GM12878 (cell line): ENCODE results near the gene SHISA7. TPM values are rescaled to one million over a fixed set of nuclear protein-coding genes. Genes with fewer than 3 reads are reported as not detected.

ENCODE experiments used
- CBX5 ChIP-seq: sonication (generic); IDR thresholded peaks from 2 replicates; pipeline ENCODE4 v1.6.1; 2016; ENCODE audit warnings: low read depth, moderate library complexity, mild to moderate bottlenecking, inconsistent platforms
- EGR1 ChIP-seq, 2 experiments: IDR thresholded peaks; 1 replicate in 1 of 2; 2 replicates in 1 of 2; pipeline ENCODE4 v1.6.1; 2011 to 2012; ENCODE audit warnings: low read depth in 2 of 2, low read length in 2 of 2, borderline replicate concordance in 1 of 2, mild to moderate bottlenecking in 1 of 2, moderate library complexity in 1 of 2
- IKZF2 ChIP-seq, 2 experiments: fragments of 450-650 bp; IDR thresholded peaks; 2 replicates each; pipeline ENCODE4 v1.6.1; 2017; ENCODE audit warnings: mild to moderate bottlenecking in 2 of 2, moderate library complexity in 2 of 2
- IRF3 ChIP-seq: fragments of 450-650 bp; IDR thresholded peaks from 2 replicates; pipeline ENCODE4 v1.6.1; 2014; ENCODE audit warnings: mild to moderate bottlenecking
- KAT2A ChIP-seq: conservative IDR thresholded peaks from 2 replicates; pipeline ENCODE4 v1.6.1; 2011; ENCODE audit warnings: low read depth, low read length; ENCODE audit not compliant: control insufficient read depth
- MTA3 ChIP-seq: IDR thresholded peaks from 2 replicates; pipeline ENCODE4 v1.6.1; 2012; ENCODE audit warnings: low read length, inconsistent platforms, borderline replicate concordance
- MYB ChIP-seq: fragments of 150-350 bp; IDR thresholded peaks from 2 replicates; pipeline ENCODE4 v1.6.1; 2014; ENCODE audit warnings: mild to moderate bottlenecking, low read depth, low read length, borderline replicate concordance
- PAX8 ChIP-seq: fragments of 450-650 bp; IDR thresholded peaks from 2 replicates; pipeline ENCODE4 v1.6.1; 2017; ENCODE audit warnings: mild to moderate bottlenecking, moderate library complexity
- POU2F2 ChIP-seq: IDR thresholded peaks from 3 replicates; pipeline ENCODE4 v1.6.1; 2011; ENCODE audit warnings: low read depth, mild to moderate bottlenecking, low read length, borderline replicate concordance
- RBBP5 ChIP-seq: fragments of 200-600 bp; sonication (generic); conservative IDR thresholded peaks from 2 replicates; pipeline ENCODE4 v1.6.1; 2016
- RCOR1 ChIP-seq: conservative IDR thresholded peaks from 2 replicates; pipeline ENCODE4 v1.6.1; 2012; ENCODE audit warnings: low read depth, low read length, improper control_type of control experiment
- SMAD5 ChIP-seq: IDR thresholded peaks from 2 replicates; pipeline ENCODE4 v1.6.1; 2016; ENCODE audit warnings: antibody characterized with exemption, low read depth
- SREBF2 ChIP-seq: IDR thresholded peaks from 2 replicates; pipeline ENCODE4 v1.6.1; 2012; ENCODE audit warnings: mild to moderate bottlenecking, low read length
- SUPT20H ChIP-seq: IDR thresholded peaks from 2 replicates; pipeline ENCODE4 v1.6.1; 2011; ENCODE audit warnings: low read depth, mild to moderate bottlenecking, low read length, moderate library complexity, borderline replicate concordance; ENCODE audit not compliant: control insufficient read depth
- TBL1XR1 ChIP-seq: IDR thresholded peaks from 2 replicates; pipeline ENCODE4 v1.6.1; 2012; ENCODE audit warnings: low read depth, low read length, improper control_type of control experiment
- TCF12 ChIP-seq: IDR thresholded peaks from 2 replicates; pipeline ENCODE4 v1.6.1; 2011; ENCODE audit warnings: low read depth, mild to moderate bottlenecking, low read length
- ZNF24 ChIP-seq: fragments of 450-650 bp; IDR thresholded peaks from 2 replicates; pipeline ENCODE4 v1.6.1; 2017; ENCODE audit warnings: antibody characterized with exemption, mild to moderate bottlenecking
- polyA plus RNA-seq, 11 experiments: library from polyadenylated mRNA; depleted of rRNA in 4 of 11; unstranded in 6 of 11; stranded (reverse) in 5 of 11; fragments of >200 nt; fragmentation: Nextera tagmentation in 4 of 11; fragmentation: Illumina TruSeq in 1 of 11; extraction: Ambion mirVana in 4 of 11; extraction: Trizol in 1 of 11; gene quantifications; 1 replicate in 1 of 11; 2 replicates in 10 of 11; pipeline versions ENCODE4 v1.2.1 to v1.2.3, GENCODE V29; 2011 to 2016; ENCODE audit warnings: inconsistent platforms in 2 of 11, missing spikeins in 2 of 11, low read depth in 1 of 11
- total RNA-seq, 4 experiments: library from RNA; depleted of rRNA in 3 of 4; stranded (reverse); fragments of >200 nt in 3 of 4; fragmentation: Illumina TruSeq in 1 of 4; extraction: Trizol in 1 of 4; gene quantifications; 2 replicates each; pipeline versions ENCODE4 v1.2.1 to v1.2.3, GENCODE V29; 2013 to 2021
- TF ChIP-seq, protein P1 (sequence below): IDR thresholded peaks from 2 replicates; pipeline ENCODE4 v1.6.1; 2012; ENCODE audit warnings: low read depth, low read length, improper control_type of control experiment
- TF ChIP-seq, protein P2 (sequence below): fragments of 450-650 bp; IDR thresholded peaks from 2 replicates; pipeline ENCODE4 v1.6.1; 2017; ENCODE audit warnings: borderline replicate concordance
- TF ChIP-seq, protein P3 (sequence below): fragments of 450-650 bp; IDR thresholded peaks from 2 replicates; pipeline ENCODE4 v1.6.1; 2016; ENCODE audit warnings: mild to moderate bottlenecking
- TF ChIP-seq, protein P4 (sequence below): IDR thresholded peaks from 2 replicates; pipeline ENCODE4 v1.6.1; 2012; ENCODE audit warnings: low read length, inconsistent platforms

Gene SHISA7
- total and polyA plus RNA-seq, 10 of the 15 experiments (the other 5 are each of a cell fraction or from before 2014, with no cell fraction given) = 0.03 TPM; not detected in 9

- TF ChIP-seq PAX8 (no peak), CBX5 (no peak), KAT2A (no peak), TCF12 (no peak), RBBP5 (no peak), TBL1XR1 (no peak; the same call in 1 of the 2 replicates), POU2F2 (peak; percentile 97; the same call in 2 of the 3 replicates), EGR1 (IDR thresholded peaks at IDR 0.05; ENCODE audit: borderline replicate concordance in 1 of 2, low read depth in 2 of 2, low read length in 2 of 2) (peak; percentile 44 to 70), IRF3 (peak; percentile 70; the same call in 1 of the 2 replicates), SUPT20H (no peak), RCOR1 (no peak), MTA3 (no peak), SREBF2 (no peak), SMAD5 (no peak), ZNF24 (no peak), IKZF2 (IDR thresholded peaks at IDR 0.05) (no peak; a peak in 1 of 4 replicates), MYB (no peak)
- TF ChIP-seq, protein P1, sequence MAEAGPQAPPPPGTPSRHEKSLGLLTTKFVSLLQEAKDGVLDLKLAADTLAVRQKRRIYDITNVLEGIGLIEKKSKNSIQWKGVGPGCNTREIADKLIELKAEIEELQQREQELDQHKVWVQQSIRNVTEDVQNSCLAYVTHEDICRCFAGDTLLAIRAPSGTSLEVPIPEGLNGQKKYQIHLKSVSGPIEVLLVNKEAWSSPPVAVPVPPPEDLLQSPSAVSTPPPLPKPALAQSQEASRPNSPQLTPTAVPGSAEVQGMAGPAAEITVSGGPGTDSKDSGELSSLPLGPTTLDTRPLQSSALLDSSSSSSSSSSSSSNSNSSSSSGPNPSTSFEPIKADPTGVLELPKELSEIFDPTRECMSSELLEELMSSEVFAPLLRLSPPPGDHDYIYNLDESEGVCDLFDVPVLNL = peak; percentile 94
- TF ChIP-seq, protein P2, sequence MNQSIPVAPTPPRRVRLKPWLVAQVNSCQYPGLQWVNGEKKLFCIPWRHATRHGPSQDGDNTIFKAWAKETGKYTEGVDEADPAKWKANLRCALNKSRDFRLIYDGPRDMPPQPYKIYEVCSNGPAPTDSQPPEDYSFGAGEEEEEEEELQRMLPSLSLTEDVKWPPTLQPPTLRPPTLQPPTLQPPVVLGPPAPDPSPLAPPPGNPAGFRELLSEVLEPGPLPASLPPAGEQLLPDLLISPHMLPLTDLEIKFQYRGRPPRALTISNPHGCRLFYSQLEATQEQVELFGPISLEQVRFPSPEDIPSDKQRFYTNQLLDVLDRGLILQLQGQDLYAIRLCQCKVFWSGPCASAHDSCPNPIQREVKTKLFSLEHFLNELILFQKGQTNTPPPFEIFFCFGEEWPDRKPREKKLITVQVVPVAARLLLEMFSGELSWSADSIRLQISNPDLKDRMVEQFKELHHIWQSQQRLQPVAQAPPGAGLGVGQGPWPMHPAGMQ = no peak
- TF ChIP-seq, protein P3, sequence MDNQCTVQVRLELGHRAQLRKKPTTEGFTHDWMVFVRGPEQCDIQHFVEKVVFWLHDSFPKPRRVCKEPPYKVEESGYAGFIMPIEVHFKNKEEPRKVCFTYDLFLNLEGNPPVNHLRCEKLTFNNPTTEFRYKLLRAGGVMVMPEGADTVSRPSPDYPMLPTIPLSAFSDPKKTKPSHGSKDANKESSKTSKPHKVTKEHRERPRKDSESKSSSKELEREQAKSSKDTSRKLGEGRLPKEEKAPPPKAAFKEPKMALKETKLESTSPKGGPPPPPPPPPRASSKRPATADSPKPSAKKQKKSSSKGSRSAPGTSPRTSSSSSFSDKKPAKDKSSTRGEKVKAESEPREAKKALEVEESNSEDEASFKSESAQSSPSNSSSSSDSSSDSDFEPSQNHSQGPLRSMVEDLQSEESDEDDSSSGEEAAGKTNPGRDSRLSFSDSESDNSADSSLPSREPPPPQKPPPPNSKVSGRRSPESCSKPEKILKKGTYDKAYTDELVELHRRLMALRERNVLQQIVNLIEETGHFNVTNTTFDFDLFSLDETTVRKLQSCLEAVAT = peak; percentile 16; the same call in 1 of the 2 replicates
- TF ChIP-seq, protein P4, sequence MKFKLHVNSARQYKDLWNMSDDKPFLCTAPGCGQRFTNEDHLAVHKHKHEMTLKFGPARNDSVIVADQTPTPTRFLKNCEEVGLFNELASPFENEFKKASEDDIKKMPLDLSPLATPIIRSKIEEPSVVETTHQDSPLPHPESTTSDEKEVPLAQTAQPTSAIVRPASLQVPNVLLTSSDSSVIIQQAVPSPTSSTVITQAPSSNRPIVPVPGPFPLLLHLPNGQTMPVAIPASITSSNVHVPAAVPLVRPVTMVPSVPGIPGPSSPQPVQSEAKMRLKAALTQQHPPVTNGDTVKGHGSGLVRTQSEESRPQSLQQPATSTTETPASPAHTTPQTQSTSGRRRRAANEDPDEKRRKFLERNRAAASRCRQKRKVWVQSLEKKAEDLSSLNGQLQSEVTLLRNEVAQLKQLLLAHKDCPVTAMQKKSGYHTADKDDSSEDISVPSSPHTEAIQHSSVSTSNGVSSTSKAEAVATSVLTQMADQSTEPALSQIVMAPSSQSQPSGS = no peak
Observed at GRCh38 chr19:55407800-55408532, 35.1 kb downstream of the SHISA7 start (continued).
